Mucosa of rectum (tissue), 2 donors: ENCODE data around the gene OR2G6.
"Not testable (repeated sequence)": the region's sequence is repeated elsewhere in the genome, so short reads cannot be mapped to it uniquely, and the experiment has no call there.

Experiments
- H3K27ac ChIP-seq, 2 donors: one replicate each; pipeline ENCODE4 v1.7.0; 2013; ENCODE audit warnings: inconsistent platforms in 2 of 2, low read depth in 2 of 2, low read length in 2 of 2
- H3K27me3 ChIP-seq, 2 donors: one replicate each; pipeline ENCODE4 v1.7.0; 2013; ENCODE audit warnings: low read length in 2 of 2; ENCODE audit not compliant: control insufficient read depth in 2 of 2, insufficient read depth in 2 of 2
- H3K36me3 ChIP-seq, 2 donors: one replicate each; pipeline ENCODE4 v1.7.0; 2013; ENCODE audit warnings: low read length in 2 of 2; ENCODE audit not compliant: control insufficient read depth in 2 of 2, insufficient read depth in 2 of 2
- H3K4me1 ChIP-seq, 2 donors: one replicate each; pipeline ENCODE4 v1.7.0; 2013; ENCODE audit warnings: low read length in 2 of 2, mild to moderate bottlenecking in 1 of 2; ENCODE audit not compliant: control insufficient read depth in 2 of 2, insufficient read depth in 2 of 2
- H3K4me3 ChIP-seq, 2 donors: one replicate each; pipeline ENCODE4 v1.7.0; 2013; ENCODE audit warnings: low read length in 2 of 2
- H3K9ac ChIP-seq, 2 donors: one replicate each; pipeline ENCODE4 v1.7.0; 2013; ENCODE audit warnings: low read length in 2 of 2, low read depth in 1 of 2, mild to moderate bottlenecking in 1 of 2
- H3K9me3 ChIP-seq, 2 donors: one replicate each; pipeline ENCODE4 v1.7.0; 2013; ENCODE audit warnings: low read length in 2 of 2; ENCODE audit not compliant: control insufficient read depth in 2 of 2
- donor health status: healthy.
- donor health status: Normal muscosa, but diverticular disease.

The OR2G6 gene

DNA sequence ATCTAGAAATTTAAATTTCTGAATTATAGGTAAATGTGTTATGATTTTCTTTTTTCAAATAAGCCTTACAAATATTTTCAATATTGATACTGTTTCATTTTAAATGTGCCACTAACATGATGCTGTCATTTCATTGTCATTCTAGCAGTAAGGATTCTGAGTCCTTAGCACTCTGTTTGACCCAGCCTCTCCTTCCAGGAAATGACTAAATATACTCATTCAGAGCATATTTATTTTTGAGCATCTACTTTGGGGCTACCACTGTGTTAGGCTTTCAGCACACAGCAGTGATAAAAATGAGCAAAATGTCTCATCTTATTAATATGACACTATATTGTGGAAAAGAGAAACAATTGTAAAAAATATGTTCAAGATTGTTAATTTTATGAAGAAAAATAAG, 2.3 kb downstream of the OR2G6 start:
- H3K9me3 ChIP-seq, H3K4me1 ChIP-seq, H3K9ac ChIP-seq, H3K4me3 ChIP-seq, H3K27ac ChIP-seq, H3K27me3 ChIP-seq, H3K36me3 ChIP-seq: not testable (repeated sequence)

GRCh38 chr1:248521856-248522255, 14.0 kb downstream of the OR2G6 start:
- Histone ChIP-seq H3K36me3 (no peaks in the 10 kb centered on the region), H3K4me3 (no peak overlapping the region), H3K9ac (no peak overlapping the region), H3K4me1 (no peaks in the 10 kb centered on the region), H3K9me3 (no peaks in the 10 kb centered on the region), H3K27ac (no peak overlapping the region), H3K27me3 (no peaks in the 10 kb centered on the region)

DNA sequence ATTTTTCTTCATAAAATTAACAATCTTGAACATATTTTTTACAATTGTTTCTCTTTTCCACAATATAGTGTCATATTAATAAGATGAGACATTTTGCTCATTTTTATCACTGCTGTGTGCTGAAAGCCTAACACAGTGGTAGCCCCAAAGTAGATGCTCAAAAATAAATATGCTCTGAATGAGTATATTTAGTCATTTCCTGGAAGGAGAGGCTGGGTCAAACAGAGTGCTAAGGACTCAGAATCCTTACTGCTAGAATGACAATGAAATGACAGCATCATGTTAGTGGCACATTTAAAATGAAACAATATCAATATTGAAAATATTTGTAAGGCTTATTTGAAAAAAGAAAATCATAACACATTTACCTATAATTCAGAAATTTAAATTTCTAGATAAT, 29.6 kb downstream of the OR2G6 start:
- not testable (repeated sequence) for H3K9ac ChIP-seq, H3K4me1 ChIP-seq, H3K4me3 ChIP-seq, H3K27me3 ChIP-seq, H3K9me3 ChIP-seq, H3K36me3 ChIP-seq, H3K27ac ChIP-seq

GRCh38 chr1:248547383-248547782, 39.5 kb downstream of the OR2G6 start:
- H3K9ac ChIP-seq, H3K36me3 ChIP-seq, H3K27me3 ChIP-seq, H3K4me3 ChIP-seq, H3K4me1 ChIP-seq, H3K9me3 ChIP-seq, H3K27ac ChIP-seq: not testable (repeated sequence)

DNA sequence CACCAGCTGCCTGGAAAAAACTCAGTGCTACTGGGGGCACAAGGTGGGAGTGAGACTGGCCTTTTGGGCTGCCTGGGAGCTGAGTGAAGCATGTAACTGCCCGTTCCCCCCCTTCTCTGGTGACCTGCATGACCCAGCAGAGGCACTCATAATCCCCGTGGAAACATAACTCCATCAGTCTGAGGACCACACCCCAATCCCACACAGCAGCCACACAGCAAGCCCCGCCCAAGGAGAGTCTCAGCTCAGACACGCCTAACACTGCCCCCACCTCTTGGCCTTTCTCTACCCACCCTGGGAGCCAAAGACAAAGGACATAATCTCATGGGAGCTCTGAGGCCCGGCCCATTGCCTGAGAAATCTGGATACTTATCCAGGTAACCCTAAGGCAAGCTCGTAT, 43.2 kb downstream of the OR2G6 start:
- not testable (repeated sequence) for H3K27ac ChIP-seq, H3K36me3 ChIP-seq, H3K9me3 ChIP-seq, H3K27me3 ChIP-seq, H3K4me1 ChIP-seq, H3K4me3 ChIP-seq, H3K9ac ChIP-seq

DNA sequence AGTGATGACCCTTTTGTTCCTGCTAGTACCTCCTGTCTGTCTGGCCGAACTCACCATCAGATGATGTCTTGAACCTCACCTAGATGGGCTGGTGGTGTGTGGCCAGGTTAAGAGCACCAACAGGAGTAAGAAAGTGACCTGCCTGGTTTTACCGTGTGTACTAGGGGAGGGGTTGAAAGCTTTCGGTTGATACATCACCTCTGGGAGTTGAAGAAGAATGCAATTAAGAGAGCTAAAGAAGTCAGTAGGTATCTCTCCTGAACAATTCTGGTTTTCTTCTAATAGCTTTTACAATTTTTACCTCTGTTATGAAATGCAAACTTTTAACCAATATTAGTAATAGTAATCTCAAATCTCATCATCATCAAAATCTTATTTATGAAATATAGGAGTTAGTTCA, 54.8 kb downstream of the OR2G6 start, which contains the start of gene OR2T29:
OR2T29 (minus strand) TSS at position 101 of the 400 bp plus-strand sequence. CDS start 3,281 bp downstream, outside the sequence.
- H3K27ac ChIP-seq, H3K36me3 ChIP-seq, H3K9ac ChIP-seq, H3K9me3 ChIP-seq, H3K4me3 ChIP-seq, H3K4me1 ChIP-seq, H3K27me3 ChIP-seq: not testable (repeated sequence)

- not testable (repeated sequence) for H3K4me3 ChIP-seq, H3K9ac ChIP-seq, H3K9me3 ChIP-seq, H3K4me1 ChIP-seq, H3K27ac ChIP-seq, H3K27me3 ChIP-seq, H3K36me3 ChIP-seq
Measured at GRCh38 chr1:248565530-248566373, 57.9 kb downstream of the OR2G6 start.

DNA sequence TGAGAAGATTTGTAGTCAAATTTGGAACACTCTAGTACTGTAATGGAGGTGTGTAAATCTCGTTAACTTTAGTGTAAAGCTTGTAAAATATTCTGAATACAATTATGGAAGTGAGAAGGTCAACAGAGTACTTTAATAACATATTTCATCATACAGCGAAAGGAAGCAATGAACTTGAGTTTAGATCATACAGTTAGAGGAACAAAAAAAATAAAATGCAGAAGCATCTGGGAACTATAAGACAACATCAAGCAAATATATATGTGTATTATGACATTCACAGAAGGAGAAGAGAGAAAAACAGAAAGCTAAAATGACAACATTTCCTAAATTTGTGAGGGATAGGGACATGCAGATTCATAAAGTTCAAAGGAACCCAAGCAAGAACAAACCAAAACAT, 61.2 kb downstream of the OR2G6 start:
- H3K4me3 ChIP-seq, H3K27me3 ChIP-seq, H3K9me3 ChIP-seq, H3K9ac ChIP-seq, H3K4me1 ChIP-seq, H3K27ac ChIP-seq, H3K36me3 ChIP-seq: not testable (repeated sequence)

DNA sequence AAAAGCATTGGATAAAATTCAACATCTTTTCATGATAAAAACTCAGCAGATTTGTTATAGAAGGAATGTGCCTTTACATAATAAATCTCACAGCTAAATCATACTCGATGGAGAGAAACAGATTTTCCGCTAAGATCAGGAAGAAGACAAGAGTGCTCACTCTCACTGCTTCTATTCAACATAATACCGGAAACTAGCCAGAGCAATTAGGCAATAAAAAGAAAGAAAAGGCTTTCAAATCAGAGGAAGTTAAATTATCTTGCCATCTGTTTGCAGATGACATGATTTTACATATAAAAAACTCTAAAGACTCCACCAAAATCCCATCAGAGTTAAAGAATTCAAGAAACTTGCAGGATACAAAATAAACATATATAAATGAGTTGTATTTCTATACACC, 62.9 kb downstream of the OR2G6 start:
- H3K27ac ChIP-seq, H3K27me3 ChIP-seq, H3K36me3 ChIP-seq, H3K9me3 ChIP-seq, H3K4me3 ChIP-seq, H3K9ac ChIP-seq, H3K4me1 ChIP-seq: not testable (repeated sequence)

DNA sequence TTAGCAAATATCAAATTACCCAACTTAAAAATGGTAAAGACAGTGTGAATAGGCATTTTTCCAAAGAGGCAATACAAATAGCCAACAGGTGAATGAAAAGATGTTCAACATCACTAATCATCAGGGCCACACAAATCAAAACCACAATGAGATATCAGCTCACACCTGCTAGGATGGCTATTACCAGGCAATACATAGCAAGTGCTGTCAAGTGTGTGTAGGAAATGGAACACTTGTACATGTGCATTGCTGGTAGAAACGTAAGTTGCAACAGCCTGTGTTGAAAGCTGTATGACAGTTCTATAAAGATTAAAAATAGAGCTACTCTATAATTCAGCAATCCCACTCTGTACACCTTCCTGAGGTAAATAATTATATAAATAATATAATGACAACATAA, 64.2 kb downstream of the OR2G6 start:
- not testable (repeated sequence) for H3K9me3 ChIP-seq, H3K36me3 ChIP-seq, H3K4me3 ChIP-seq, H3K9ac ChIP-seq, H3K27ac ChIP-seq, H3K27me3 ChIP-seq, H3K4me1 ChIP-seq

- H3K27me3 ChIP-seq, H3K36me3 ChIP-seq, H3K4me3 ChIP-seq, H3K9me3 ChIP-seq, H3K27ac ChIP-seq, H3K4me1 ChIP-seq, H3K9ac ChIP-seq: not testable (repeated sequence)
Measured at GRCh38 chr1:248573856-248574255, 66.0 kb downstream of the OR2G6 start.
